OCI-LY7 (cell line): ENCODE results near the gene HPN.
"Not testable (repeated sequence)": the region's sequence is repeated elsewhere in the genome, so short reads cannot be mapped to it uniquely, and the experiment has no call there.

Experiments used
- EZH2phosphoT487 ChIP-seq: fragments of 200-600 bp; sonication (generic); IDR thresholded peaks from 2 replicates; pipeline ENCODE4 v1.6.1; 2018; ENCODE audit warnings: low read depth, borderline replicate concordance, mild to moderate bottlenecking, mixed run types, antibody characterized with exemption, low read length, moderate library complexity, mixed read lengths
- TF ChIP-seq, protein P1 (sequence below): fragments of 200-600 bp; sonication (generic); conservative IDR thresholded peaks from 2 replicates; pipeline ENCODE4 v1.5.1; 2014; ENCODE audit warnings: mild to moderate bottlenecking, antibody characterized with exemption, low read length, moderate library complexity, mixed read lengths

DNA sequence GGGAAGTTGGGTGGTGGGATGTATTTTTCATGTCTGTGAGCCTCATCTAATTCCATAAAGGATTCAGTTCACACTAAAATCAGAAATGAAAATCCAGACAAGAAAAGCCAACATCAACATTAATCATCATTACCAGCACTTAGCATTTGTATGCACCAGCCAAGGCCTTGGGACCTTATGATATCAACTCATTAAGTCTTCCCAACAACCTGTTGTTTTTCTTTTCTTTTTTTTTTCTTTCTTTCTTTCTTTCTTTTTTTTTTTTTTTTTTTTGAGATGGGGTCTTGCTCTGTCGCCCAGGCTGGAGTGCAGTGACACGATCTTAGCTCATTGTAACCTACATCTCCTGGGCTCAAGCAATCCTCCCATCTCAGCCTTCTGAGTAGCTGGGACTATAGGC is 9.1 kb downstream of the HPN start:
- TF ChIP-seq, protein P1, sequence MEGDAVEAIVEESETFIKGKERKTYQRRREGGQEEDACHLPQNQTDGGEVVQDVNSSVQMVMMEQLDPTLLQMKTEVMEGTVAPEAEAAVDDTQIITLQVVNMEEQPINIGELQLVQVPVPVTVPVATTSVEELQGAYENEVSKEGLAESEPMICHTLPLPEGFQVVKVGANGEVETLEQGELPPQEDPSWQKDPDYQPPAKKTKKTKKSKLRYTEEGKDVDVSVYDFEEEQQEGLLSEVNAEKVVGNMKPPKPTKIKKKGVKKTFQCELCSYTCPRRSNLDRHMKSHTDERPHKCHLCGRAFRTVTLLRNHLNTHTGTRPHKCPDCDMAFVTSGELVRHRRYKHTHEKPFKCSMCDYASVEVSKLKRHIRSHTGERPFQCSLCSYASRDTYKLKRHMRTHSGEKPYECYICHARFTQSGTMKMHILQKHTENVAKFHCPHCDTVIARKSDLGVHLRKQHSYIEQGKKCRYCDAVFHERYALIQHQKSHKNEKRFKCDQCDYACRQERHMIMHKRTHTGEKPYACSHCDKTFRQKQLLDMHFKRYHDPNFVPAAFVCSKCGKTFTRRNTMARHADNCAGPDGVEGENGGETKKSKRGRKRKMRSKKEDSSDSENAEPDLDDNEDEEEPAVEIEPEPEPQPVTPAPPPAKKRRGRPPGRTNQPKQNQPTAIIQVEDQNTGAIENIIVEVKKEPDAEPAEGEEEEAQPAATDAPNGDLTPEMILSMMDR = not testable (repeated sequence)
- not testable (repeated sequence) for TF ChIP-seq EZH2phosphoT487
